OCI-LY3 (cell line): ENCODE results near the gene SLC35G2.
A peak's percentile ranks its signal among the peaks of the same experiment; 100 is the strongest.

Experiments used
- H2AFZ ChIP-seq: fragments of 200-600, 300-600 bp; shearing (Covaris generic); 2 replicates; pipeline ENCODE4 v1.6.0; 2014; ENCODE audit warnings: antibody characterized with exemption, low read depth, low read length
- H3K27ac ChIP-seq: fragments of 200-600, 300-600 bp; sonication (generic); 2 replicates; pipeline ENCODE4 v1.5.1; 2014; ENCODE audit warnings: mild to moderate bottlenecking, low read length, moderate library complexity, mixed read lengths
- H3K27me3 ChIP-seq: fragments of 200-600, 300-600 bp; sonication (generic); 2 replicates; pipeline ENCODE4 v1.6.1; 2014; ENCODE audit warnings: low read depth, low read length, mixed read lengths
- H3K36me3 ChIP-seq: fragments of 200-600, 300-600 bp; sonication (generic); replicated peaks from 2 replicates; pipeline ENCODE3; 2014; ENCODE audit warnings: low read depth, low read length, mixed read lengths
- H3K4me1 ChIP-seq: fragments of 300-600, 200-600 bp; sonication (generic); 2 replicates; pipeline ENCODE4 v1.6.1; 2014; ENCODE audit warnings: low read length, mixed read lengths
- H3K4me2 ChIP-seq: fragments of 200-600, 300-600 bp; sonication (generic); 2 replicates; pipeline ENCODE4 v1.6.1; 2014; ENCODE audit warnings: low read length, mixed read lengths
- H3K4me3 ChIP-seq: fragments of 300-600, 200-600 bp; sonication (generic); 2 replicates; pipeline ENCODE4 v1.5.1; 2014; ENCODE audit warnings: antibody characterized with exemption, mild to moderate bottlenecking, low read length, moderate library complexity
- H3K79me2 ChIP-seq: fragments of 300-600, 200-600 bp; shearing (Covaris generic); 2 replicates; pipeline ENCODE4 v1.6.1; 2014; ENCODE audit warnings: mild to moderate bottlenecking, low read length, mixed read lengths
- H3K9ac ChIP-seq: fragments of 300-600, 200-600 bp; shearing (Covaris generic); 2 replicates; pipeline ENCODE4 v1.6.0; 2014; ENCODE audit warnings: mild to moderate bottlenecking, low read length, moderate library complexity
- H3K9me3 ChIP-seq: fragments of 200-600, 300-600 bp; shearing (Covaris generic); 2 replicates; pipeline ENCODE4 v1.6.1; 2014; ENCODE audit warnings: low read length, mixed read lengths; ENCODE audit not compliant: insufficient read depth
- H4K20me1 ChIP-seq: fragments of 200-600, 300-600 bp; sonication (generic); 2 replicates; pipeline ENCODE4 v1.6.1; 2016; ENCODE audit warnings: low read length, mixed read lengths; ENCODE audit not compliant: insufficient read depth
- EZH2phosphoT487 ChIP-seq: fragments of 200-600 bp; shearing (Covaris generic); IDR thresholded peaks from 2 replicates; pipeline ENCODE4 v1.6.1; 2018; ENCODE audit warnings: antibody characterized with exemption, mixed run types, low read depth
- TF ChIP-seq, protein P1 (sequence below): fragments of 200-600, 300-600 bp; sonication (generic); IDR thresholded peaks from 2 replicates; pipeline ENCODE4 v1.5.1; 2014; ENCODE audit warnings: antibody characterized with exemption, low read length, low read depth

The SLC35G2 gene

DNA sequence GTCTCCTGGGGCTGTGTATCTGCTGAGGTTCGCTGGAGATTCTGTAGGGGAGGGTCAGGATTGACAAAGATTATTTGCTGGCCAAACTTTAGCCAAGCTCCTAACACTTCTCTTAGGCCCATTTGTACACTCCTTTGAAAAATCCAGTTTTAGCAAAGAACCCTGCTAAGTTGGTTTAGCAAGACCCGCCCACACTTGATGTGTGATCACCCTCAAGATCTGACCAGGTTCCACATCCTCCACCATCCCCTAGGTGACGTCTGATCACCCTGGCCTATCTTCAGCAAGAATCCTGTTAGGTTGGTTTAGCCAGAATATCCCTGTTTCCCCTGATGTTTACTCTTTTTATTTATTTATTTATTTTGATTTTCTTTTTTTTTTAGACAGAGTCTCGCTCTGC, 14.8 kb upstream of the SLC35G2 start:
- H4K20me1 ChIP-seq = no peaks in the 10 kb centered on the region
- no peaks in the 10 kb centered on the region for H3K9me3 ChIP-seq
- no peak overlapping the region for H2AFZ ChIP-seq
- TF ChIP-seq, protein P1, sequence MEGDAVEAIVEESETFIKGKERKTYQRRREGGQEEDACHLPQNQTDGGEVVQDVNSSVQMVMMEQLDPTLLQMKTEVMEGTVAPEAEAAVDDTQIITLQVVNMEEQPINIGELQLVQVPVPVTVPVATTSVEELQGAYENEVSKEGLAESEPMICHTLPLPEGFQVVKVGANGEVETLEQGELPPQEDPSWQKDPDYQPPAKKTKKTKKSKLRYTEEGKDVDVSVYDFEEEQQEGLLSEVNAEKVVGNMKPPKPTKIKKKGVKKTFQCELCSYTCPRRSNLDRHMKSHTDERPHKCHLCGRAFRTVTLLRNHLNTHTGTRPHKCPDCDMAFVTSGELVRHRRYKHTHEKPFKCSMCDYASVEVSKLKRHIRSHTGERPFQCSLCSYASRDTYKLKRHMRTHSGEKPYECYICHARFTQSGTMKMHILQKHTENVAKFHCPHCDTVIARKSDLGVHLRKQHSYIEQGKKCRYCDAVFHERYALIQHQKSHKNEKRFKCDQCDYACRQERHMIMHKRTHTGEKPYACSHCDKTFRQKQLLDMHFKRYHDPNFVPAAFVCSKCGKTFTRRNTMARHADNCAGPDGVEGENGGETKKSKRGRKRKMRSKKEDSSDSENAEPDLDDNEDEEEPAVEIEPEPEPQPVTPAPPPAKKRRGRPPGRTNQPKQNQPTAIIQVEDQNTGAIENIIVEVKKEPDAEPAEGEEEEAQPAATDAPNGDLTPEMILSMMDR = no peak
- no peaks in the 10 kb centered on the region for H3K79me2 ChIP-seq
- no peak overlapping the region for H3K4me3 ChIP-seq
- no peaks in the 10 kb centered on the region for H3K36me3 ChIP-seq
- no peaks in the 10 kb centered on the region for H3K27me3 ChIP-seq
- H3K4me2 ChIP-seq = no peak overlapping the region
- no peak overlapping the region for H3K9ac ChIP-seq
- H3K4me1 ChIP-seq = peaks cover 41% of the 10 kb centered on the region
- H3K27ac ChIP-seq = no peak overlapping the region

DNA sequence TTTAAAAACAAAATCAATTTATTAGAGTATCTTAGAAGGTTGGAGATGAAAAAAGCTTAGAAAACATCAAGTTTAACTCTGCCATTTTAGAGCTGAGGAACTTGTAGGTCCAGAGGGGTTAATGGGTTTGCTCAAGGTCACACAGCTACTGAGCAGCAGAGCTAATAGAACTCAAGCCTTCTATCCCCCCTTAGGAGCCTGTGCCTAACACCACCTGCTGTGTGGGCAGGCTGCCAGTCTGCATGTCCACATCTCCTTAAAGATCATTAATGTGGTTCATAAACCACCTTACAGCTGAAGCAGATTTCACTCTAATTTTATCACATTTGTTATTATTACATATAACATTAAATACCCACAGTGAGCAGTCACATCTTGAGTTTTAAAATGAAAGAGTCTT, 14.1 kb upstream of the SLC35G2 start:
- Histone ChIP-seq H2AFZ (no peak overlapping the region), H3K4me2 (no peak overlapping the region), H3K9me3 (no peaks in the 10 kb centered on the region), H3K36me3 (no peaks in the 10 kb centered on the region), H4K20me1 (no peaks in the 10 kb centered on the region), H3K4me3 (no peak overlapping the region), H3K4me1 (peaks cover 41% of the 10 kb centered on the region), H3K27me3 (no peaks in the 10 kb centered on the region), H3K27ac (no peak overlapping the region), H3K79me2 (no peaks in the 10 kb centered on the region), H3K9ac (no peak overlapping the region)
- TF ChIP-seq EZH2phosphoT487 = no peak

DNA sequence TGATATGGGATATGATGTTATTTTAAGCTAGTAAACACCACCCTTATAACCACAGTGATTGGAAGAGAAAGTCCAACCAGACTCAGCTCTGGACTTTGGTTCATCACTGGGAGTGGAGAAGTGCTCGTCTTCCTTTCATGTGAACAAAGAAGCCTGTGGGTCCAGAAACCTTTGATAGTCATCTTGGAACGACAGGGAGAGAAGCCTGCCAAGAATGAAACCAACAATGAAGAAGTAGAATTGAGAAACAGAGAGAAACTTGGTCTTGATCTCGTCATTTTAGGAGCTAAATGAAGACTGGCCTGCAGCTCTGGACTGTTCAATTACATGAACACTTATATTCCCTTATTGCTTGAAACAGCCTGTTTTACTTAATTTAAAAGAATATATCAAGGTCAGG, 13.1 kb upstream of the SLC35G2 start:
- Histone ChIP-seq H3K79me2 (no peaks in the 10 kb centered on the region), H3K4me1 (peaks cover 41% of the 10 kb centered on the region), H3K9ac (no peak overlapping the region), H3K27me3 (no peaks in the 10 kb centered on the region), H3K4me3 (no peak overlapping the region), H3K9me3 (no peaks in the 10 kb centered on the region), H4K20me1 (no peaks in the 10 kb centered on the region), H3K27ac (peak overlapping the region; percentile 41), H2AFZ (no peak overlapping the region), H3K36me3 (no peaks in the 10 kb centered on the region), H3K4me2 (peak overlapping the region; percentile 42)
- TF ChIP-seq EZH2phosphoT487 = no peak
- TF ChIP-seq, protein P1 = no peak

GRCh38 chr3:136811701-136812100, 7.2 kb upstream of the SLC35G2 start:
- Histone ChIP-seq H3K9ac (no peak overlapping the region), H3K4me2 (no peak overlapping the region), H2AFZ (no peak overlapping the region), H3K9me3 (no peaks in the 10 kb centered on the region), H3K4me1 (peaks cover 2% of the 10 kb centered on the region), H3K4me3 (no peak overlapping the region), H3K27ac (no peak overlapping the region), H4K20me1 (no peaks in the 10 kb centered on the region), H3K27me3 (no peaks in the 10 kb centered on the region), H3K79me2 (no peaks in the 10 kb centered on the region), H3K36me3 (no peaks in the 10 kb centered on the region)
- TF ChIP-seq, protein P1 = no peak
- TF ChIP-seq EZH2phosphoT487 = no peak

GRCh38 chr3:136817448-136817847, 1.5 kb upstream of the SLC35G2 start:
- H3K4me1 ChIP-seq = peaks cover 10% of the 10 kb centered on the region; the same call in 1 of the 2 replicates
- H3K27me3 ChIP-seq = peaks cover 10% of the 10 kb centered on the region
- no peaks in the 10 kb centered on the region for H3K36me3 ChIP-seq
- TF ChIP-seq EZH2phosphoT487 = no peak
- no peak overlapping the region for H3K9ac ChIP-seq
- no peak overlapping the region for H3K4me2 ChIP-seq
- no peak overlapping the region for H2AFZ ChIP-seq
- no peaks in the 10 kb centered on the region for H4K20me1 ChIP-seq
- H3K4me3 ChIP-seq = no peak overlapping the region
- no peak overlapping the region for H3K27ac ChIP-seq
- 0 out of 2 replicates have a peak, but pooled peaks cover 3% of the 10 kb centered on the region for H3K79me2 ChIP-seq
- no peaks in the 10 kb centered on the region for H3K9me3 ChIP-seq
